SIG-M5 treated with dmso at 0.1 percent for 504 hours (cell line): ENCODE results near the gene SBF2.

Experiments used
- DNase-seq: peaks from one replicate; lab custom pipeline; 2025; ENCODE audit not compliant: unreplicated experiment; lab: John Stamatoyannopoulos, UW

SBF2 gene

GRCh38 chr11:9736365-9736764 is 557.7 kb downstream of the SBF2 start:
- no peak for DNase-seq

- no peak for DNase-seq
These were observed 558.1 kb downstream of the SBF2 start for GRCh38 chr11:9735919-9736318.

- no peak for DNase-seq
These were observed 558.8 kb downstream of the SBF2 start for GRCh38 chr11:9735236-9735635.

GRCh38 chr11:9733212-9733611 is 560.8 kb downstream of the SBF2 start:
- DNase-seq, result no peak

DNA sequence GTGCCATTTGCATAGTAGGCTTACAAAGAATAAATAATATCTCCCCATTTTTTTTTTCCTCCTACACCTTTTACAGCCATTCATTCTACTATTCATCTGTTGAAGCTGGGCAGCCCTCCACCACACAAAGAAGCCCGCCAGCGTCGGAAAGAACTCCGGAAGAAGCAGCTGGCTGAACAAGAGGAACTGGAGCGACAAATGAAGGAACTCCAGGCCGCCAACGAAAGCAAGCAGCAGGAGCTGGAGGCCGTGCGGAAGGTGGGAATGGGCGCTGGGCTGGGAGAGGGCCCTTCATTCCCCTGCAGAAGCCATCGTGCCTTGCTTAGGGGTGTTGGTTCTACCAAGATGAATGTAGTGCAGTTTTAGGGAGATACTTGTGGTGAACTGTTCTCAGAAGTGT is 561.6 kb downstream of the SBF2 start:
- DNase-seq, result no peak

- DNase-seq, result no peak
These were observed 562.8 kb downstream of the SBF2 start for GRCh38 chr11:9731256-9731655.
